GM21526 (cell line): Measurements from ENCODE around the gene ROBO4.

ENCODE experiments used
- ATAC-seq: cut with Tn5 transposase; IDR thresholded peaks from one replicate; pipeline ENCODE4 v1.9.1; 2021; ENCODE audit warnings: moderate library complexity; ENCODE audit not compliant: unreplicated experiment, low FRiP score

The ROBO4 gene

GRCh38 chr11:124844664-124845079, 53.0 kb downstream of the ROBO4 start:
- no peak for ATAC-seq

- ATAC-seq: no peak
Observed at GRCh38 chr11:124843616-124843910, 54.1 kb downstream of the ROBO4 start.

GRCh38 chr11:124842305-124842704, 55.4 kb downstream of the ROBO4 start:
- ATAC-seq: no peak

GRCh38 chr11:124841840-124842239, 55.8 kb downstream of the ROBO4 start:
- no peak for ATAC-seq

GRCh38 chr11:124841201-124841600, 56.5 kb downstream of the ROBO4 start:
- no peak for ATAC-seq

- ATAC-seq: no peak
Observed at GRCh38 chr11:124840666-124841065, 57.0 kb downstream of the ROBO4 start.

- no peak for ATAC-seq
Observed at GRCh38 chr11:124839972-124840621, 57.6 kb downstream of the ROBO4 start.

GRCh38 chr11:124839128-124839971, 58.3 kb downstream of the ROBO4 start:
- no peak for ATAC-seq

GRCh38 chr11:124838805-124839127, 58.9 kb downstream of the ROBO4 start:
- no peak for ATAC-seq

- ATAC-seq: no peak
Observed at GRCh38 chr11:124837491-124837856, 60.2 kb downstream of the ROBO4 start.

- no peak for ATAC-seq
Observed at GRCh38 chr11:124835918-124836317, 61.7 kb downstream of the ROBO4 start.

- no peak for ATAC-seq
Observed at GRCh38 chr11:124834526-124835180, 63.0 kb downstream of the ROBO4 start.
